Testis (tissue), 3 donors: ENCODE data around the gene SBF1. TPM values are rescaled to one million over a fixed set of nuclear protein-coding genes. Genes with fewer than 3 reads are reported as not detected.

Experiments
- DNase-seq: peaks from one replicate; pipeline ENCODE4 v3.0.0-alpha.2; 2019
- H3K27ac ChIP-seq, 2 donors: fragments of 200-600 bp; sonication (generic); one replicate each; pipeline ENCODE4 v1.5.1; 2019
- H3K27me3 ChIP-seq: fragments of 200-600 bp; sonication (generic); one replicate; pipeline ENCODE4 v1.5.1; 2019
- H3K36me3 ChIP-seq: fragments of 200-600 bp; sonication (generic); one replicate; pipeline ENCODE4 v1.5.1; 2017; ENCODE audit warnings: low read depth; ENCODE audit errors: missing control alignments
- H3K4me1 ChIP-seq: fragments of 200-600 bp; sonication (generic); one replicate; pipeline ENCODE4 v1.5.1; 2019
- H3K4me3 ChIP-seq, 2 donors: fragments of 200-600 bp; sonication (generic); one replicate each; pipeline ENCODE4 v1.5.1; 2017 to 2019
- H3K9me3 ChIP-seq: fragments of 200-600 bp; sonication (generic); one replicate; pipeline ENCODE4 v1.5.1; 2017
- CTCF ChIP-seq, 3 experiments: fragments of 450-650 bp in 2 of 3; fragments of 200-600 bp in 1 of 3; sonication (generic) in 1 of 3; IDR thresholded peaks; one replicate each; pipeline ENCODE4 v1.5.1; 2016 to 2019; ENCODE audit warnings: antibody characterized with exemption in 3 of 3, mild to moderate bottlenecking in 2 of 3, moderate library complexity in 1 of 3
- POLR2A ChIP-seq: fragments of 450-650 bp; IDR thresholded peaks from one replicate; pipeline ENCODE4 v1.6.1; 2017; ENCODE audit warnings: antibody characterized with exemption, mild to moderate bottlenecking, moderate library complexity
- WGBS, 2 donors: methylation state at CpG; one replicate each; pipeline ENCODE4 v1.1.5; 2018; 5-methylcytosine and 5-hydroxymethylcytosine counted together
- intact Hi-C: fragments of 100-400 bp; cut with DNase I; formaldehyde crosslinking; loops from one replicate; pipeline ENCODE4 v1.15.1; 2023; ENCODE audit warnings: low total_unique reads
- polyA plus RNA-seq: library from polyadenylated mRNA; stranded (reverse); fragments of 350-450 nt; fragmentation: Illumina TruSeq; extraction: RNeasy Lipid Tissue Mini Kit (QIAGEN cat#74804); gene quantifications from one replicate; pipeline ENCODE4 v1.2.3, GENCODE V29; 2014; ENCODE audit warnings: low read depth, low replicate concordance; ENCODE audit not compliant: insufficient read depth
- total RNA-seq, 2 donors: library from RNA; depleted of rRNA; stranded (reverse); fragments of >200 nt; gene quantifications; one replicate each; pipeline ENCODE4 v1.2.3, GENCODE V29; 2016

The SBF1 gene
- total and polyA plus RNA-seq, 3 donors from 2014 or later = 201 to 239 (median 208) TPM

GRCh38 chr22:50447576-50448551 lies 27.0 kb downstream of the SBF1 start:
- no peaks in the 10 kb centered on the region for H3K36me3 ChIP-seq
- H3K27ac ChIP-seq = no peak overlapping the region
- WGBS, 2 donors = 90 to 97% methylated on average over 13 to 27 of the region's 27 CpGs
- no peak for TF ChIP-seq POLR2A
- no peak for TF ChIP-seq CTCF (IDR thresholded peaks at IDR 0.05)
- peaks cover 9% of the 10 kb centered on the region for H3K4me1 ChIP-seq
- intact Hi-C loops = no loop called here
- no peak for DNase-seq
- H3K27me3 ChIP-seq = no peaks in the 10 kb centered on the region
- H3K9me3 ChIP-seq = no peaks in the 10 kb centered on the region
- no peak overlapping the region for H3K4me3 ChIP-seq

GRCh38 chr22:50446708-50447575 lies 27.9 kb downstream of the SBF1 start:
- 91 to 92% methylated on average over 31 to 54 of the region's 54 CpGs for WGBS, 2 donors
- no peak overlapping the region for H3K4me3 ChIP-seq
- DNase-seq = no peak
- no peaks in the 10 kb centered on the region for H3K9me3 ChIP-seq
- H3K27me3 ChIP-seq = no peaks in the 10 kb centered on the region
- intact Hi-C loops = no loop called here
- TF ChIP-seq CTCF (IDR thresholded peaks at IDR 0.05) = no peak
- TF ChIP-seq POLR2A = no peak
- H3K4me1 ChIP-seq = peaks cover 9% of the 10 kb centered on the region
- H3K36me3 ChIP-seq = no peaks in the 10 kb centered on the region
- H3K27ac ChIP-seq = no peak overlapping the region

- no peak overlapping the region for H3K27ac ChIP-seq
- H3K27me3 ChIP-seq = no peaks in the 10 kb centered on the region
- peaks cover 9% of the 10 kb centered on the region for H3K4me1 ChIP-seq
- 88 to 93% methylated on average over 13 to 17 of the region's 17 CpGs for WGBS, 2 donors
- DNase-seq = no peak
- H3K9me3 ChIP-seq = no peaks in the 10 kb centered on the region
- TF ChIP-seq CTCF (IDR thresholded peaks at IDR 0.05) (no peak), POLR2A (no peak)
- no peak overlapping the region for H3K4me3 ChIP-seq
- intact Hi-C loops = no loop called here
- no peaks in the 10 kb centered on the region for H3K36me3 ChIP-seq
Observed at GRCh38 chr22:50445880-50446707, 28.7 kb downstream of the SBF1 start.

- H3K4me1 ChIP-seq = peaks cover 9% of the 10 kb centered on the region
- intact Hi-C loops = no loop called here
- 74 to 77% methylated on average over 27 to 30 of the region's 30 CpGs for WGBS, 2 donors
- DNase-seq = no peak
- H3K27me3 ChIP-seq = no peaks in the 10 kb centered on the region
- no peak for TF ChIP-seq POLR2A
- TF ChIP-seq CTCF (IDR thresholded peaks at IDR 0.05) = no peak
- H3K4me3 ChIP-seq = no peak overlapping the region
- peak overlapping the region in 1 of 2 donors; percentile 53 for H3K27ac ChIP-seq
- H3K9me3 ChIP-seq = no peaks in the 10 kb centered on the region
- no peaks in the 10 kb centered on the region for H3K36me3 ChIP-seq
Observed at GRCh38 chr22:50445071-50445879, 29.6 kb downstream of the SBF1 start.
